H1 (cell line): Measurements from ENCODE around the gene RAB31. TPM values are rescaled to one million over a fixed set of nuclear protein-coding genes. Genes with fewer than 3 reads are reported as not detected.

Source experiments
- CTCF ChIA-PET: fragments of 300-600 bp; sonication (Branson Sonifier 250); formaldehyde crosslinking; loops from one replicate; lab custom pipeline; 2021; ENCODE audit not compliant: partially characterized antibody; lab: Charles Lee
- POLR2A ChIA-PET: fragments of 300-600 bp; sonication (Branson Sonifier 250); formaldehyde crosslinking; loops from one replicate; lab custom pipeline; 2021; ENCODE audit warnings: inconsistent platforms; ENCODE audit not compliant: partially characterized antibody; lab: Charles Lee
- DNase-seq, 2 experiments: peaks; one replicate each; pipeline versions ENCODE4 v3.0.0 to v3.0.0-alpha.2; 2010 to 2022; ENCODE audit warnings: low spot score in 2 of 2, low read depth in 1 of 2, mixed read lengths in 1 of 2
- FAIRE-seq: peaks from 2 replicates; lab custom pipeline; 2011; peaks lifted over from hg19 to GRCh38; lab: Jason Lieb, UNC
- H2AFZ ChIP-seq: 2 replicates; pipeline ENCODE4 v1.8.1; 2012; ENCODE audit warnings: low read length, inconsistent platforms
- H2AK5ac ChIP-seq: 2 replicates; pipeline ENCODE4 v1.6.1; 2013; ENCODE audit warnings: low read depth, low read length
- H2BK120ac ChIP-seq: replicated peaks from 2 replicates; pipeline ENCODE3; 2013; ENCODE audit warnings: low read depth, low read length, inconsistent platforms
- H2BK12ac ChIP-seq: 2 replicates; pipeline ENCODE4 v1.6.1; 2013; ENCODE audit warnings: low read depth, low read length
- H2BK15ac ChIP-seq: 2 replicates; pipeline ENCODE4 v1.6.1; 2013; ENCODE audit warnings: low read length
- H2BK20ac ChIP-seq: 2 replicates; pipeline ENCODE4 v1.6.1; 2013; ENCODE audit warnings: low read length
- H2BK5ac ChIP-seq: 2 replicates; pipeline ENCODE4 v1.6.1; 2013; ENCODE audit warnings: low read depth, low read length
- H3K14ac ChIP-seq: 2 replicates; pipeline ENCODE4 v1.6.1; 2013; ENCODE audit warnings: inconsistent platforms; ENCODE audit not compliant: insufficient read length
- H3K18ac ChIP-seq: 2 replicates; pipeline ENCODE4 v1.6.1; 2013; ENCODE audit warnings: low read length; ENCODE audit errors: extremely low read depth
- H3K23ac ChIP-seq: 2 replicates; pipeline ENCODE4 v1.6.1; 2013; ENCODE audit warnings: inconsistent platforms; ENCODE audit not compliant: insufficient read length
- H3K23me2 ChIP-seq: 2 replicates; pipeline ENCODE4 v1.6.1; 2013; ENCODE audit warnings: low read depth, low read length
- H3K27ac ChIP-seq: 2 replicates; pipeline ENCODE4 v1.6.1; 2011; ENCODE audit warnings: low read depth, low read length, inconsistent platforms
- H3K27me3 ChIP-seq, 4 experiments: replicated peaks in 1 of 4; 1 replicate in 1 of 4; 2 replicates in 3 of 4; pipeline versions ENCODE4 v1.6.1 to v1.8.1; 2011 to 2013; ENCODE audit warnings: low read length in 3 of 4, mild to moderate bottlenecking in 3 of 4, inconsistent platforms in 2 of 4, mixed read lengths in 2 of 4, moderate library complexity in 1 of 4; ENCODE audit not compliant: control insufficient read depth in 3 of 4, insufficient read depth in 3 of 4; ENCODE audit errors: extremely low read depth in 1 of 4
- H3K36me3 ChIP-seq, 4 experiments: 2 replicates each; pipeline versions ENCODE4 v1.6.1 to v1.8.1; 2011 to 2013; ENCODE audit warnings: mild to moderate bottlenecking in 4 of 4, low read length in 3 of 4, moderate library complexity in 2 of 4, control low read depth in 1 of 4, inconsistent platforms in 1 of 4; ENCODE audit not compliant: insufficient read depth in 4 of 4, control insufficient read depth in 2 of 4
- H3K4ac ChIP-seq: replicated peaks from 2 replicates; pipeline ENCODE3; 2013; ENCODE audit warnings: low read length, low read depth, mixed read lengths, inconsistent platforms; ENCODE audit not compliant: insufficient read length
- H3K4me1 ChIP-seq, 4 experiments: replicated peaks in 1 of 4; 1 replicate in 1 of 4; 2 replicates in 3 of 4; pipeline versions ENCODE4 v1.6.1 to v1.8.1; 2011 to 2013; ENCODE audit warnings: low read length in 3 of 4, inconsistent platforms in 2 of 4, mixed read lengths in 1 of 4; ENCODE audit not compliant: insufficient read depth in 4 of 4, control insufficient read depth in 3 of 4
- H3K4me2 ChIP-seq, 2 experiments: 2 replicates each; pipeline versions ENCODE4 v1.6.1 to v1.8.1; 2011 to 2013; ENCODE audit warnings: low read depth in 2 of 2, low read length in 2 of 2, control low read depth in 1 of 2, inconsistent platforms in 1 of 2, mild to moderate bottlenecking in 1 of 2; ENCODE audit not compliant: insufficient read depth in 1 of 2
- H3K4me3 ChIP-seq, 4 experiments: fragments of 200-600, 300-600 bp in 1 of 4; sonication (generic), shearing (Covaris generic), sonication (Bioruptor Twin) in 1 of 4; 2 replicates each; pipeline versions ENCODE4 v1.5.1 to v1.8.1; 2011 to 2016; ENCODE audit warnings: low read length in 4 of 4, low read depth in 3 of 4, control low read depth in 2 of 4, inconsistent platforms in 2 of 4, mild to moderate bottlenecking in 2 of 4, mixed read lengths in 1 of 4, moderate library complexity in 1 of 4; ENCODE audit not compliant: insufficient read depth in 2 of 4; ENCODE audit errors: extremely low read depth in 1 of 4
- H3K56ac ChIP-seq: replicated peaks from 2 replicates; pipeline ENCODE3; 2013; ENCODE audit warnings: low read depth, mild to moderate bottlenecking, mixed read lengths, low read length, inconsistent platforms; ENCODE audit not compliant: insufficient read length
- H3K79me1 ChIP-seq: 2 replicates; pipeline ENCODE4 v1.6.1; 2013; ENCODE audit warnings: low read depth, low read length, control low read depth
- H3K79me2 ChIP-seq, 2 experiments: 2 replicates each; pipeline versions ENCODE4 v1.6.1 to v1.8.1; 2012 to 2013; ENCODE audit warnings: low read length in 2 of 2, mild to moderate bottlenecking in 2 of 2, inconsistent platforms in 1 of 2; ENCODE audit not compliant: insufficient read depth in 2 of 2, control insufficient read depth in 1 of 2
- H3K9ac ChIP-seq, 4 experiments: replicated peaks in 1 of 4; 1 replicate in 1 of 4; 2 replicates in 3 of 4; pipeline versions ENCODE4 v1.6.1 to v1.8.1; 2011 to 2013; ENCODE audit warnings: low read depth in 3 of 4, low read length in 3 of 4, control low read depth in 2 of 4, mild to moderate bottlenecking in 2 of 4, moderate library complexity in 2 of 4, inconsistent platforms in 1 of 4; ENCODE audit errors: extremely low read depth in 1 of 4
- H3K9me3 ChIP-seq, 2 experiments: 2 replicates each; pipeline versions ENCODE4 v1.6.1 to v1.8.1; 2012 to 2013; ENCODE audit warnings: mild to moderate bottlenecking in 2 of 2, moderate library complexity in 2 of 2, control low read depth in 1 of 2, inconsistent platforms in 1 of 2, low read depth in 1 of 2, low read length in 1 of 2, mixed read lengths in 1 of 2; ENCODE audit not compliant: insufficient read depth in 2 of 2
- H4K20me1 ChIP-seq, 2 experiments: replicated peaks in 1 of 2; 2 replicates each; pipeline versions ENCODE3 to v1.8.1; 2011 to 2013; ENCODE audit warnings: inconsistent platforms in 2 of 2, low read length in 2 of 2, mild to moderate bottlenecking in 1 of 2; ENCODE audit not compliant: insufficient read depth in 2 of 2, control insufficient read depth in 1 of 2
- H4K5ac ChIP-seq: 2 replicates; pipeline ENCODE4 v1.6.1; 2013; ENCODE audit warnings: low read length, low read depth, mixed read lengths, inconsistent platforms; ENCODE audit not compliant: insufficient read length
- H4K8ac ChIP-seq: 2 replicates; pipeline ENCODE4 v1.8.0; 2013; ENCODE audit warnings: mild to moderate bottlenecking, moderate library complexity, low read length, inconsistent platforms; ENCODE audit not compliant: insufficient read depth; ENCODE audit errors: extremely low read depth
- H4K91ac ChIP-seq: replicated peaks from 2 replicates; pipeline ENCODE3; 2013; ENCODE audit warnings: low read length, mixed read lengths, inconsistent platforms; ENCODE audit not compliant: insufficient read length
- CBX8 ChIP-seq: fragments of 300-800, 300-1000 bp; sonication (generic); IDR thresholded peaks from 2 replicates; pipeline ENCODE4 v1.7.1; 2016; ENCODE audit warnings: low read depth, low read length, borderline replicate concordance
- KDM1A ChIP-seq: fragments of 200-600, 300-600 bp; sonication (generic); IDR thresholded peaks from 2 replicates; pipeline ENCODE4 v1.7.1; 2016; ENCODE audit warnings: mild to moderate bottlenecking, low read length, borderline replicate concordance
- RAD21 ChIP-seq, 2 experiments: IDR thresholded peaks in 1 of 2; conservative IDR thresholded peaks in 1 of 2; 2 replicates each; pipeline ENCODE4 v1.6.1; 2011; ENCODE audit warnings: low read depth in 2 of 2, low read length in 2 of 2, improper control_type of control experiment in 1 of 2, inconsistent platforms in 1 of 2, mild to moderate bottlenecking in 1 of 2, moderate library complexity in 1 of 2
- TAF1 ChIP-seq: IDR thresholded peaks from 2 replicates; pipeline ENCODE4 v1.6.1; 2011; ENCODE audit warnings: mild to moderate bottlenecking, low read depth, low read length
- WGBS, 2 experiments: shearing (Covaris generic) in 1 of 2; methylation state at CpG; one replicate each; pipeline versions ENCODE4 v1.1.6 to v1.1.7; 2013 to 2015; ENCODE audit warnings: low lambda C conversion rate in 2 of 2, mixed read lengths in 2 of 2, inconsistent platforms in 1 of 2, low coverage in 1 of 2, missing lambda C conversion rate in 1 of 2; ENCODE audit not compliant: insufficient replicate concordance in 2 of 2, insufficient coverage in 1 of 2, insufficient read length in 1 of 2; ENCODE audit errors: extremely low coverage in 1 of 2, missing lambda C conversion rate in 1 of 2; 5-methylcytosine and 5-hydroxymethylcytosine counted together
- polyA plus RNA-seq, 7 experiments: library from polyadenylated mRNA; depleted of rRNA in 3 of 7; stranded (reverse) in 5 of 7; unstranded in 2 of 7; fragments of >200 nt in 5 of 7; fragments of 200-250 nt in 2 of 7; gene quantifications; 1 replicate in 5 of 7; 2 replicates in 1 of 7; 4 replicates in 1 of 7; pipeline versions ENCODE4 v1.2.1 to v1.2.3, GENCODE V29; 2011 to 2013; ENCODE audit warnings: missing spikeins in 2 of 7, mixed read lengths in 2 of 7
- total RNA-seq: library from RNA; stranded (reverse); fragmentation: NEBNext Ultra II Directional; extraction: Animal tissue kit (Norgen Biotek cat#: 25700); gene quantifications from 2 replicates; pipeline ENCODE4 v1.2.1, GENCODE V29; 2021

The RAB31 gene
- total and polyA plus RNA-seq, 2 of the 8 experiments (the other 6 are each of a cell fraction or from before 2014, with no cell fraction given), result 15.2 to 40.9 TPM

- Histone ChIP-seq H3K23ac (no peak overlapping the region), H3K4me3 (no peak overlapping the region), H2BK12ac (no peak overlapping the region), H3K4ac (no peak overlapping the region)
- TF ChIP-seq CBX8 (no peak), KDM1A (no peak), TAF1 (no peak), RAD21 (IDR thresholded peaks at IDR 0.05 in 1 of 2, conservative IDR thresholded peaks at IDR 0.05 in 1 of 2; ENCODE audit: low read depth in 2 of 2, low read length in 2 of 2) (no peak)
- TF ChIP-seq, all 59 proteins: peak for 0
- H2BK15ac ChIP-seq, result no peak overlapping the region
- H4K8ac ChIP-seq, result no peak overlapping the region
- DNase-seq, result no peak
- no peak overlapping the region for H2BK120ac ChIP-seq
- no peak overlapping the region for H3K4me2 ChIP-seq
- no peak overlapping the region for H3K27ac ChIP-seq
- H3K4me1 ChIP-seq, result peaks cover 0 to 5% (median 2%) of the 10 kb centered on the region in 4 experiments; a peak in 2 of 7 replicates
- no peaks in the 10 kb centered on the region for H3K23me2 ChIP-seq
- no peaks in the 10 kb centered on the region for H3K36me3 ChIP-seq
- no peaks in the 10 kb centered on the region for H3K9me3 ChIP-seq
- CTCF ChIA-PET, result interaction anchor here (0.6 to 1.0 kb wide), 3 partner anchors 10 to 88 kb away, joined by 3 to 4 read pairs (median 3); no protein-coding TSS in a partner anchor
- no peaks in the 10 kb centered on the region for H4K20me1 ChIP-seq
- H4K91ac ChIP-seq, result no peak overlapping the region
- no peak overlapping the region for H2AK5ac ChIP-seq
- FAIRE-seq, result no peak
- H3K79me1 ChIP-seq, result no peaks in the 10 kb centered on the region
- H2BK5ac ChIP-seq, result no peak overlapping the region
- H2BK20ac ChIP-seq, result no peak overlapping the region
- H3K14ac ChIP-seq, result no peak overlapping the region
- no peak overlapping the region for H3K9ac ChIP-seq
- H2AFZ ChIP-seq, result peak overlapping the region; percentile 80
- 81 to 100% methylated on average over 2 to 11 of the region's 11 CpGs for WGBS, 2 experiments
- H3K56ac ChIP-seq, result no peak overlapping the region
- H4K5ac ChIP-seq, result no peak overlapping the region
- no peak overlapping the region for H3K18ac ChIP-seq
- H3K27me3 ChIP-seq, result no peaks in the 10 kb centered on the region
- H3K79me2 ChIP-seq, result no peaks in the 10 kb centered on the region
- POLR2A ChIA-PET, result interaction anchor here (0.7 kb wide), 1 partner anchor 341 kb away, joined by 4 read pairs; no protein-coding TSS in a partner anchor
These were observed 190.9 kb downstream of the RAB31 start for GRCh38 chr18:9898792-9899549.
